GM12892 (cell line): ENCODE measurements around the gene GPR152. TPM values are rescaled to one million over a fixed set of nuclear protein-coding genes. Genes with fewer than 3 reads are reported as not detected.
A peak's percentile ranks its signal among the peaks of the same experiment; 100 is the strongest.

ENCODE experiments used
- DNase-seq: peaks from one replicate; pipeline ENCODE4 v3.0.0; 2011; ENCODE audit not compliant: insufficient read length
- FAIRE-seq: peaks from 2 replicates; lab custom pipeline; 2011; peaks lifted over from hg19 to GRCh38; lab: Jason Lieb, UNC
- POLR2A ChIP-seq: IDR thresholded peaks from 2 replicates; pipeline ENCODE4 v1.6.1; 2011; ENCODE audit warnings: low read depth, low read length, control low read depth
- POLR2AphosphoS5 ChIP-seq: IDR thresholded peaks from 2 replicates; pipeline ENCODE4 v1.6.1; 2011; ENCODE audit warnings: low read depth, low read length, control low read depth
- TAF1 ChIP-seq: IDR thresholded peaks from 2 replicates; pipeline ENCODE4 v1.6.1; 2011; ENCODE audit warnings: low read depth, mild to moderate bottlenecking, control low read depth, low read length, borderline replicate concordance
- polyA plus RNA-seq: library from polyadenylated mRNA; unstranded; fragments of >200 nt; gene quantifications from one replicate; pipeline ENCODE4 v1.2.1, GENCODE V29; 2012; ENCODE audit warnings: missing spikeins, inconsistent platforms; ENCODE audit not compliant: missing spikeins

GPR152 gene
- polyA plus RNA-seq = 0.19 TPM

- no peak for DNase-seq
- TF ChIP-seq POLR2AphosphoS5 (no peak), POLR2A (no peak), TAF1 (no peak)
- FAIRE-seq = peak; percentile 30
Observed at GRCh38 chr11:67452141-67452952, at the start of gene GPR152. GPR152 (minus strand) TSS chr11:67452729; CDS start chr11:67452724, 5 bp downstream.

GRCh38 chr11:67501854-67502253 is 49.3 kb upstream of the GPR152 start:
- FAIRE-seq = no peak
- TF ChIP-seq TAF1 (no peak), POLR2A (no peak)
- no peak for DNase-seq

- DNase-seq (no peak), FAIRE-seq (peak; percentile 9)
- TF ChIP-seq POLR2AphosphoS5 = no peak
- no peak for TF ChIP-seq POLR2A
- TF ChIP-seq TAF1 = no peak
Observed at GRCh38 chr11:67500831-67501715, 48.5 kb upstream of the GPR152 start.

- FAIRE-seq (no peak), DNase-seq (no peak)
- TF ChIP-seq TAF1 (no peak), POLR2AphosphoS5 (no peak), POLR2A (no peak)
Observed at GRCh38 chr11:67500484-67500821, 47.9 kb upstream of the GPR152 start.

GRCh38 chr11:67499808-67500483 is 47.4 kb upstream of the GPR152 start:
- FAIRE-seq (no peak), DNase-seq (no peak)
- TF ChIP-seq POLR2A = no peak
- TF ChIP-seq POLR2AphosphoS5 = 0 out of 2 replicates have a peak, but pooled peaks have one; percentile 27

- no peak for DNase-seq
- FAIRE-seq = no peak
- TF ChIP-seq TAF1 (no peak), POLR2A (no peak), POLR2AphosphoS5 (no peak)
Observed at GRCh38 chr11:67498544-67498972, 46.0 kb upstream of the GPR152 start.

GRCh38 chr11:67497656-67498291 is 45.2 kb upstream of the GPR152 start:
- no peak for FAIRE-seq
- TF ChIP-seq POLR2A = no peak
- no peak for TF ChIP-seq TAF1
- no peak for TF ChIP-seq POLR2AphosphoS5
- DNase-seq = no peak

GRCh38 chr11:67496113-67496512 is 43.6 kb upstream of the GPR152 start:
- FAIRE-seq = no peak
- DNase-seq = no peak
- TF ChIP-seq POLR2A (no peak), TAF1 (no peak), POLR2AphosphoS5 (no peak)

- TF ChIP-seq POLR2AphosphoS5 (no peak), POLR2A (no peak), TAF1 (no peak)
- DNase-seq = no peak
- no peak for FAIRE-seq
Observed at GRCh38 chr11:67495234-67496005, 42.9 kb upstream of the GPR152 start.
